HAP-1 (cell line): ENCODE data around the gene CDAN1.
A peak's percentile ranks its signal among the peaks of the same experiment; 100 is the strongest.

Experiments
- DNase-seq, 2 experiments: peaks; one replicate each; pipeline ENCODE4 v3.0.0-alpha.2; 2016 to 2020; ENCODE audit warnings: low spot score in 2 of 2
- H3K27me3 ChIP-seq: fragments of 250-450 bp; sonication (Bioruptor Pico); 2 replicates; pipeline ENCODE4 v1.5.1; 2020; ENCODE audit warnings: low read depth, mild to moderate bottlenecking, moderate library complexity
- H3K36me3 ChIP-seq: fragments of 250-450 bp; sonication (Bioruptor Pico); replicated peaks from 2 replicates; pipeline ENCODE4 v1.5.1; 2020; ENCODE audit warnings: mild to moderate bottlenecking
- H3K4me1 ChIP-seq: fragments of 250-450 bp; sonication (Bioruptor Pico); 2 replicates; pipeline ENCODE4 v1.5.1; 2020; ENCODE audit warnings: mild to moderate bottlenecking
- H3K4me3 ChIP-seq: fragments of 250-450 bp; sonication (Bioruptor Pico); 2 replicates; pipeline ENCODE4 v1.5.1; 2020; ENCODE audit warnings: mild to moderate bottlenecking, moderate library complexity
- H3K9me3 ChIP-seq: fragments of 250-450 bp; sonication (Bioruptor Pico); 2 replicates; pipeline ENCODE4 v1.5.1; 2020; ENCODE audit warnings: mild to moderate bottlenecking, moderate library complexity
- in situ Hi-C: fragments of 300-500 bp; cut with MboI; formaldehyde crosslinking; loops from 3 replicates; pipeline ENCODE4 v1.14.3; 2020; ENCODE audit warnings: low sequenced_read_pairs, inconsistent platforms, mixed read lengths

The CDAN1 gene

DNA sequence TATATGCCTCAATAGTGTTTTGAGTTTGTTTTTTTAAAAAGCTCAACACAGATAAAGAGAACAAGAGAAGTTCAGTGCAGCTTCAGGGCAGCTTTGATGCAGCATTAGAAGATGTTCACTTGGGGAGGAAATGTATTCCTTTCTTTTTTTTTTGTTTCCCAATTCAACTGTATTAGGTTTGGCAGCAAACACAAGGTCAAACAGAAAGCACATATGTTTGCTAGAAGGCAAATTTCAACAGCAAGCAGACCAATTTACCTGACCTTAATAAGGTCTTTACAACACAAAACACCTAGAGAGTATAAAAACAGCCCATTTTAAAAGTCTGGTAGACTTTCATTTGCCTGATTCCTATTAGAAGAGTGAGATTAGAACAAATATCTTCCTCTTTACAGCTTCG lies 7.3 kb upstream of the CDAN1 start:
- Histone ChIP-seq H3K4me3 (no peak overlapping the region), H3K9me3 (no peaks in the 10 kb centered on the region), H3K4me1 (peaks cover 9% of the 10 kb centered on the region; the same call in 1 of the 2 replicates), H3K27me3 (no peaks in the 10 kb centered on the region), H3K36me3 (peaks cover 6% of the 10 kb centered on the region)
- in situ Hi-C loops: loop anchor here (25.0 kb wide), 1 partner anchor 543 kb away; no protein-coding TSS in a partner anchor
- DNase-seq: no peak

DNA sequence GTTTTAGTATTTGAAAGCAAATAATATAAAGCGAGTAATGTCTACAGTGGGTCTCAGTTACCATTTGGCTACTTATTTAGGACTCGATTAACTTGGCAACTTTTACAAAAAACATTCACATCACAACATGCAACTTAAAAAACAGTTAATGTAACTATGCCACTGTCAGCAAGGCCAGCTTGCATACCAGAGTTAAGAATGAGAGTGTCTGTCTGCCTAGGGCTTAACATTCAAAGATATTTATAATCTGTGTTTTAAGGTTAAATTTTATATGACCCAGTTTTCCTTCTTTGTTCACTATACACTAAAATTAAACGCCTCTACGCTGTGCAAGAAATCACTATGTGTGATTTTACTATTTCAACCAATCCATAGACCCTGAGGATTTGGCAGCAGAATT lies 5.2 kb upstream of the CDAN1 start:
- no peak for DNase-seq
- Histone ChIP-seq H3K36me3 (peaks cover 6% of the 10 kb centered on the region), H3K4me3 (no peak overlapping the region), H3K4me1 (peaks cover 14% of the 10 kb centered on the region), H3K27me3 (no peaks in the 10 kb centered on the region), H3K9me3 (no peaks in the 10 kb centered on the region)
- in situ Hi-C loops: loop anchor here (25.0 kb wide), 1 partner anchor 545 kb away; no protein-coding TSS in a partner anchor

DNA sequence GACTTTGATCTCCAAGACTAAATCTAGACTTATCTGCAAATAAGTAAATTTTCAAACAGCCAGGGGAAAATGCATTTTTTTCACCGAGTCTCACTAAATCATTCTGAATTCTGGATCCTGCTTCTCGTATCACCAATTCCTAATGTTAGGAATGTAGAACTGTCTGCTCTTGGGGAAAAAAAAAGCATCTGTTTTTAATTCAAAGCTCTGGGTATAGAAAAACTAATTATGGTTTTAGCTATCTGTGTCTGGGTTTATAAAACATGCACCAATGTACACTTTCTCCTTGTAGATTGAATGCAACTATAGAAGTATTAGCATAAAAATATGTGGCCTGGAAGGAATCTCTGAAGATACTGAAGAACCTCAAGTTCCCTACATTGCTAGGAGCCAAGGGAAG lies 4.8 kb upstream of the CDAN1 start:
- Histone ChIP-seq H3K4me3 (no peak overlapping the region), H3K9me3 (no peaks in the 10 kb centered on the region), H3K27me3 (no peaks in the 10 kb centered on the region), H3K4me1 (peaks cover 14% of the 10 kb centered on the region), H3K36me3 (peaks cover 6% of the 10 kb centered on the region)
- in situ Hi-C loops: loop anchor here (25.0 kb wide), 1 partner anchor 546 kb away; no protein-coding TSS in a partner anchor
- no peak for DNase-seq

DNA sequence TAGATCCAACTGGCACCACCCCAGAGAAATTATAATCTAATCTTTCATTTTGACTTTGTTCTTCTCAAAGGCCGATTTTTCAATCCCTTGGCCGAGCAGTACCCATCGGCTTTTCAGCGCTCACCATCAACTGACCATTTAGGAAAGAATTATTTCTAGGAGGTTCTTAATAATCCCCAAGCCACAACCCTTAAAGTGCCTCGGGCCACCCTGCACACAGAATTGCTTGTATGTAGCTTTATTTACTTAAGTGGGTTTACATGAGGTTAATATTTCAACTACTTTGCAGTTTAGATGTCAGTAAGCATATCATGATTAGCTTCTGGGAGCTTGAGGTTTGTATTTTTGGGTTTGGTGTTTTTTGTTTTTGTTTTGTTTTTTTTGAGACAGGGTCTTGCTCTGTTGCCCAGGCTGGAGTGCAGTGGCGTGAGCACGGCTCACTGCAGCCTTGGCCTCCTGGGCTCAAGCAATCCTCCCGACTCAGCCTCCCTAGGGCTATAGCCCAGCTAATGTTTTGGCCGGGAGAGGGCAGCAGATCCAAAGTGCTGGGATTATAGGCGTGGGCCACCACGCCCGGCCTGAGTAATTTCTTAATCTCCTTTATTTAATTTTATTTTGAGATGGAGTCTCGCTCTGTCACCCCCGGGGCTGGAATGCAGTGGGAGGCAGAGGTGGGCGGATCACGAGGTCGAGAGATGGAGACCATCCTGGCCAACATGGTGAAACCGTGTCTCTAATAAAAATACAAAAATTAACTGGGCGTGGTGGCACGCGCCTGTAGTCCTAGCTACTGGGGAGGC lies 801 bp upstream of the CDAN1 start:
- no peaks in the 10 kb centered on the region for H3K27me3 ChIP-seq
- peaks cover 27% of the 10 kb centered on the region for H3K36me3 ChIP-seq
- no peaks in the 10 kb centered on the region for H3K9me3 ChIP-seq
- in situ Hi-C loops: loop anchor here (25.0 kb wide), 1 partner anchor 550 kb away; no protein-coding TSS in a partner anchor
- peak overlapping the region; percentile 72 for H3K4me3 ChIP-seq
- DNase-seq: peak; percentile 19 to 78
- H3K4me1 ChIP-seq: peaks cover 20% of the 10 kb centered on the region

DNA sequence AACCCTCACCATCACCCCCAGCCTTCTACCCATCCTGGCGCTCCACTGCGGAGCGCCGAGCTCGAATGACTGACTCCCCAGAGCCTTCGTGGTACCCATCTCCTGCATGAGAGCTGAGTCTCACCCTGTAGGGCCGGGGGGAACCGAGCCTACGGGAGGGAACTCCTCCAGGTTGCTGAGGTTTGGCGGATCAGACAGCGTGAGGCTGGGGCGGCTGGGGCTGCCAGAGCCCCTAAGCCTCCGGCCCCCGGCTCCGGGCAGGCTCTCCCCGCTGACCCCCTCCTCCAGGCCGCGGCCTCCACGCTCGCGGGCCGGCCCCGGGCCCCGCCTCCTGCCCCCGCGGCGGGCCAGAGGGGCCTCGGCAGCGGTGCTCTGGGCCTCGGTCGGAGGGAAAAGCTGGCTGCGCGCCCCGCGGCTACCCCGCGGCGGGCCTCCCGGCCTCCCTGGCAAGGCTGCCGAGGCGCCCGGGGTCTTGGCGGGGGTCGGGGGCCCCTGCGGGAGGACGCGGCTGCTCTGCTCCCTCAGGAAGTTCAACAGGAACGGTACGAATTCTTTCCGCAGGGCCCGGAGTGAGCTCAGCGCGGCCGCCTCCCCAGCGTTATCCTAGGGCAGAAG lies 643 bp downstream of the CDAN1 start:
- peak overlapping the region; percentile 72 for H3K4me3 ChIP-seq
- no peaks in the 10 kb centered on the region for H3K27me3 ChIP-seq
- peaks cover 10% of the 10 kb centered on the region; the same call in 1 of the 2 replicates for H3K4me1 ChIP-seq
- peaks cover 41% of the 10 kb centered on the region for H3K36me3 ChIP-seq
- DNase-seq: no peak
- H3K9me3 ChIP-seq: no peaks in the 10 kb centered on the region
- in situ Hi-C loops: loop anchor here (25.0 kb wide), 1 partner anchor 551 kb away; no protein-coding TSS in a partner anchor

DNA sequence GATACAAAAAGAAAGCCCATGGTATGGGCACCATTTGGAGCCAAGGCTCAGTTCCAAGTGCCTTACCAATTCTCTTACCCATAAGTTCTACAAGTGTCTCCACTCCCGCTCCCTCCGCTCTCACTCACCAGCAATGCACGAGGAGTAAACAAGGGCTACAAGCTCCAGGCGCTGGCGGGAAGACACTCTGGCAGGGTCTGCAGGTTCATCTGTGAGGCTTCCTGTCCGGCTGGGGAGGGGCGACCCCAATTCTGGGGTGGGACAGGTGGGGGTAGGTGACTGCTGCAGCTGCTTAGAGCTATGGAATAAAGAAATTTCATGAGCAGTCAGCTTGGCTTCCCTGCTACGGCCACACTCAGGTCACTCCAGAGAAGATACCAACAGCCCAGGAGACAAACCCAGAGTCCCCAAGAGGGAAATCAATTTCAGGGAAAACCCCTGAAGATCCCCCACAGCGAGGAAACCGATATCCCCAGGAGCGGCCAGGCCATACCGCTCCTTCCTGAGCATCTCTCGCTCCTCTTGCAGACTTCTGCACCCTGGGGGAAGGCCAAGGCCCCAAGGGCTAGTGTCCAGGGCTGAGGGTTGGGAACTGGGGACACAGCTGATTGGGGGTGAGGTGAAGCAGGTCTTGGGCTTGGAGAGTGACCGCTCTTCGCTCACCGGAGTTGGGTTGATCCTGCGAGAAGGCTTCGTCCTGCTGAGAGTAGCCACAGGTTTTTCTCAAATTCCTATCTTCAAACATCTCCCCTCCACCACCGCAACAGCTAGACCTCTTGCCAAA lies 1.4 kb downstream of the CDAN1 start:
- in situ Hi-C loops: loop anchor here (25.0 kb wide), 1 partner anchor 552 kb away; no protein-coding TSS in a partner anchor
- Histone ChIP-seq H3K27me3 (no peaks in the 10 kb centered on the region), H3K36me3 (peaks cover 49% of the 10 kb centered on the region), H3K4me3 (peak overlapping the region; percentile 72), H3K9me3 (no peaks in the 10 kb centered on the region), H3K4me1 (peaks cover 10% of the 10 kb centered on the region; the same call in 1 of the 2 replicates)
- DNase-seq: no peak

DNA sequence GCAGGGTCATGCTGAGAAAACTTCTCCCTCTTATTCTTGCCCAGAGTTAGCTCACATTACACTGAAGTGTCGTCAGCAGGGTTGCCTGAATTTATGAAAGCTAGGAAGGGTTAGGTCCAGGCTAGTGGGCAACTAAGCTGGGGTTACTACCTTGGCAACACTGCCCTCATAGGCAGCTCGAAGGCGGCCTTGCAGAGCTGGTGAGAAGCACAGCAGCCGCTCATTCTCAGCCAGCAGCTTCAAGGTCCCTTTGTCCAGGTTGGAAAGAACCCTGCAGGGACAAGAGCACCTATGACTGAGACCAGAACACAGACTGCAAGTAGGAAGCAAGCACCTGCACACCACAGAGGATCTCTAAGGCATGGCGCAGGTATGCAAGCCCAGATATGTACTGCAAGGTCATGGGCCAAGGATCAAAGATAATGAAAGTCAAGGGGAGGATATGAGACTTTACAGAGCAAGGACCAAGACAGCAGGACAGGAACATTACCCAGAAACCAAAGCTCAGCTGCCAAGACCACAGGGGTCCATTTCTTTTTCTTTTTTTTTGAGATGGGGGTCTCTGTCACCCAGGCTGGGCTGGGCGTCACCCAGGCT lies 2.8 kb downstream of the CDAN1 start:
- Histone ChIP-seq H3K4me1 (peaks cover 10% of the 10 kb centered on the region; the same call in 1 of the 2 replicates), H3K36me3 (peaks cover 60% of the 10 kb centered on the region), H3K27me3 (no peaks in the 10 kb centered on the region), H3K9me3 (no peaks in the 10 kb centered on the region), H3K4me3 (no peak overlapping the region)
- in situ Hi-C loops: loop anchor here (25.0 kb wide), 1 partner anchor 553 kb away; no protein-coding TSS in a partner anchor
- DNase-seq: no peak

DNA sequence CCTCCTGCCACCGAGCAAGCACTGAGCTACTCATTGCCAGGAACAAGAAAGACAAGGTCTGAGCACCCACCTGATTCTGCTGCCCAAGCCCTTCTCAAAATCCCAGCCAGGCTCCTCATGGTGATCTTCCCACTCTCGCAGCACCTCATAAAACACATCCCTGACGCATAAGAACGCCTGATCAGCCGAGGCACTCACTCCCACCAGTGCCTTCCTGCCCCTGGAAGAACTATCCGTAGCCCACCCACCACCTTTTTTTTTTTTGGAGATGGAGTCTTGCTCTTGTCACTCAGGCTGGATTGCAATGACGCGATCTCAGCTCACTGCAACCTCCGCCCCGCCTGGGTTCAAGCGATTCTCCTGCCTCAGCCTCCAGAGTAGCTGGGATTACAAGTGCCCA lies 3.9 kb downstream of the CDAN1 start:
- no peak for DNase-seq
- Histone ChIP-seq H3K4me3 (no peak overlapping the region), H3K27me3 (no peaks in the 10 kb centered on the region), H3K9me3 (no peaks in the 10 kb centered on the region), H3K4me1 (peaks cover 10% of the 10 kb centered on the region; the same call in 1 of the 2 replicates), H3K36me3 (peaks cover 69% of the 10 kb centered on the region)
- in situ Hi-C loops: loop anchor here (25.0 kb wide), 1 partner anchor 554 kb away; no protein-coding TSS in a partner anchor

DNA sequence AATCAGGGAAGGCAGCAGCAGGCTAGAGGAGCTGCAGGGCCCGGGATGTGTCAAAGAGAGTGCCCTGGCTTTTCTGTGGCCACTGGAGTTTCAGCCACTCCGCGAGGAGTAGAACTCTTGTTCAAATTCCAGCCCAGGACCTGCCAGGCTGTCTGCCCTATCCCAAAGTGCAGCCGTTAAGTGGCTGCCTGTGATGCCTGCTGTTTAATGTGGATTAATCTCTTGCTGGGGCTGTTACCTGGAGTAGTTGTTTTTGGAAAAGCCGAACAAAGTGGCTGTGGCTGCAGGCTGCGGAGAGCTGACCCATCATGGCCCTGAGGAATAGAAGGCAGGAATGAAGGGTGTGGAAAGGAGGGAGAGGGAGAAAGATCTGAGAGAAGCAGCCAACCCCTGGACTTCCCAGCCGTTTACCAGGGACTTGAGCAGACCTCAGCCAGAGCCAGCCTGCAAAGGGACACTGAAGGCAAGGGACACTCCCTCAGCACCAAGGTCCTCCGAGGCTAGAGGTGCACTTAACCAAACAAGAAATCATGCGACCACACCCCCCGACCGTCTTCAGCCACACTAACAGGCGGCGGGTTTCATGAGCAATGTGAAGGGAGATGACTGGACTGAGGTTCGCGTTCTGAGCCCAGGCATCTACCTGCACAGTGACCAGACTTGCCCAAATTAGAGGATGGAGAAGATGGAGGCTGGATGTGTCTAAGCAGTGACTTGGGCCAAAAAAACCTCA lies 4.7 kb downstream of the CDAN1 start:
- H3K9me3 ChIP-seq: no peaks in the 10 kb centered on the region
- H3K4me3 ChIP-seq: no peak overlapping the region
- peaks cover 77% of the 10 kb centered on the region for H3K36me3 ChIP-seq
- no peaks in the 10 kb centered on the region for H3K27me3 ChIP-seq
- in situ Hi-C loops: loop anchor here (25.0 kb wide), 1 partner anchor 555 kb away; no protein-coding TSS in a partner anchor
- peaks cover 7% of the 10 kb centered on the region; the same call in 1 of the 2 replicates for H3K4me1 ChIP-seq
- DNase-seq: no peak

DNA sequence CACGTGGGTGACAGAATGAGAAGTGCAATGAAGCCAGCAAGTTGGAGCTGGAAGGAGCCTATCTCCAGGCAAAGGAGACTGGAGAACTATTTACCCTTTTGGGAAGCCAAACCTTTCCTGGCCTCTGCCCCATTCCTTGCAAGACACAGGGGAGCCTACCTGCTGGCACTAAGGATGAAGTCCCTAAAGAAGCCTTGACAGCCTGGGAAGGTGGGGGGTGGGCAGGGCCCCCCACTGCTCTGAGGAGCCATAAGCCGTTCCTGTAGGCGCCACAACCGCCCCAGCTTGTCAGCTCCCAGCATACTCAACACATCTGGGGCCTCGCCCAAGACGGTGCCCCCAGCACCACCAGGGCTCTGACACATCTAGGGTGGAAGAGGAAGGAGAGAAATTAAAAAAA lies 5.5 kb downstream of the CDAN1 start:
- Histone ChIP-seq H3K4me1 (peaks cover 6% of the 10 kb centered on the region; the same call in 1 of the 2 replicates), H3K4me3 (no peak overlapping the region), H3K36me3 (peaks cover 82% of the 10 kb centered on the region), H3K27me3 (no peaks in the 10 kb centered on the region), H3K9me3 (no peaks in the 10 kb centered on the region)
- no peak for DNase-seq
- in situ Hi-C loops: loop anchor here (25.0 kb wide), 1 partner anchor 556 kb away; no protein-coding TSS in a partner anchor

DNA sequence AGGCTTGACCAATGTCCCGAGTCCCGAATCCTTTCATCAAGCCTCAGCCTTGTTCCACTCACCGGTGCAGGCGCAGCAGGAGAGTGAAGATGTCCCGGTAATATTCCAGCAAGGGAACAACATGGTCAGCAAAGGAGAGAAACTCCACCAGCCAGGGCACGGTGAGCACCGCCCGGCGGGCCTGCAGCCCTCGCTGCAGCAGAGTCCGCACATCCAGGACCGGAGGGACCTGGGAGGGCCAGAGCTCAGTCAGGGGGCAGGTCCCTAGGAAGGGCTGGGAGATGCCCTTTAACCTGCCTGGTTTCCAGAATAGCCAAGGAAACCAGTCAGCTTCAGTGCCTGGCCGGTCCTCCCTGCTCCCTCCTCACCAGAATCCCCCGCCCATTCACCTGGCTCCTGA lies 6.4 kb downstream of the CDAN1 start:
- peaks cover 90% of the 10 kb centered on the region for H3K36me3 ChIP-seq
- no peaks in the 10 kb centered on the region for H3K27me3 ChIP-seq
- no peak for DNase-seq
- in situ Hi-C loops: loop anchor here (25.0 kb wide), 1 partner anchor 557 kb away; no protein-coding TSS in a partner anchor
- H3K4me1 ChIP-seq: no peaks in the 10 kb centered on the region; the same call in 1 of the 2 replicates
- no peaks in the 10 kb centered on the region for H3K9me3 ChIP-seq
- no peak overlapping the region for H3K4me3 ChIP-seq

DNA sequence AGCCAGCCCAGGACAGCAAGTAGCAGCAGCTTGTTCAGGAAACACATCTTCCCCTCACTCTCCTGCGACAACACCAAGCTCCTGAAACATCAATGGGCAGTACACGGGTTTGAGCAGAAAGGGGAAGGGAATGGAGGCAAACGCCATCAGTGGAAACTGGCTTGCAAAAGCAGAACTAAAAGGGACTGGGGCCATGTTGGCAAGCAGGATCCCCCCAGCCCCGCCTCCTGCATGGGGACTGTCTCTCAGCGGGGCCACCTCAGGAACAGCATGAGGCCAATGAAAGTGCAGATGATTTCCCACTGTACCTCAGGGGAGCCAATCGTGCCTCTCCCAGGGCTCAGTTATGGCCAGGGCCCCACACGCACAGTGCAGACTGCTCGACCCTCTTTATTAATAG lies 6.8 kb downstream of the CDAN1 start:
- in situ Hi-C loops: loop anchor here (25.0 kb wide), 1 partner anchor 557 kb away; no protein-coding TSS in a partner anchor
- H3K27me3 ChIP-seq: no peaks in the 10 kb centered on the region
- H3K9me3 ChIP-seq: no peaks in the 10 kb centered on the region
- no peaks in the 10 kb centered on the region for H3K4me1 ChIP-seq
- DNase-seq: no peak
- no peak overlapping the region for H3K4me3 ChIP-seq
- peaks cover 91% of the 10 kb centered on the region for H3K36me3 ChIP-seq
